ENCODE results near the gene COPS8. TPM values are rescaled to one million over a fixed set of nuclear protein-coding genes. Genes with fewer than 3 reads are reported as not detected.

COPS8 gene
- total RNA-seq, 1 donor from 2014 or later = 67.5 TPM

GRCh38 chr2:237124820-237125219, 39.1 kb downstream of the COPS8 start:
- no peaks in the 10 kb centered on the region for H3K36me3 Mint-ChIP-seq (ENCODE audit: low read depth)
- no peak overlapping the region for H3K27ac Mint-ChIP-seq
- no peak for DNase-seq

GRCh38 chr2:237125967-237126366, 40.3 kb downstream of the COPS8 start:
- Mint-ChIP-seq H3K27me3 (no peaks in the 10 kb centered on the region), H3K4me1 (peaks cover 3% of the 10 kb centered on the region), H3K27ac (no peak overlapping the region), H3K36me3 (ENCODE audit: low read depth) (no peaks in the 10 kb centered on the region), H3K4me3 (no peak overlapping the region), H3K9me3 (no peaks in the 10 kb centered on the region)
- no peak for DNase-seq
- intact Hi-C loops (cut with micrococcal nuclease) = no loop called here

More at GRCh38 chr2:237124820-237125219, 39.1 kb downstream of the COPS8 start:
- intact Hi-C loops (cut with micrococcal nuclease) = no loop called here
- H3K27me3 Mint-ChIP-seq = no peaks in the 10 kb centered on the region
- H3K4me3 Mint-ChIP-seq = no peak overlapping the region
- no peaks in the 10 kb centered on the region for H3K9me3 Mint-ChIP-seq
- H3K4me1 Mint-ChIP-seq = peaks cover 3% of the 10 kb centered on the region

GRCh38 chr2:237126519-237127174, 41.0 kb downstream of the COPS8 start:
- Mint-ChIP-seq H3K27me3 (no peaks in the 10 kb centered on the region), H3K9me3 (no peaks in the 10 kb centered on the region), H3K4me1 (peaks cover 3% of the 10 kb centered on the region), H3K36me3 (ENCODE audit: low read depth) (no peaks in the 10 kb centered on the region), H3K4me3 (no peak overlapping the region), H3K27ac (no peak overlapping the region)
- DNase-seq = no peak
- intact Hi-C loops (cut with micrococcal nuclease) = no loop called here

- intact Hi-C loops (cut with micrococcal nuclease) = no loop called here
- H3K4me1 Mint-ChIP-seq = no peaks in the 10 kb centered on the region
- H3K4me3 Mint-ChIP-seq = no peak overlapping the region
- H3K9me3 Mint-ChIP-seq = no peaks in the 10 kb centered on the region
- no peaks in the 10 kb centered on the region for H3K36me3 Mint-ChIP-seq (ENCODE audit: low read depth)
- H3K27me3 Mint-ChIP-seq = no peaks in the 10 kb centered on the region
- no peak overlapping the region for H3K27ac Mint-ChIP-seq
- peak; percentile 56 for DNase-seq
Observed at GRCh38 chr2:237128026-237128703, 42.5 kb downstream of the COPS8 start.

GRCh38 chr2:237128845-237129592, 43.3 kb downstream of the COPS8 start:
- no peaks in the 10 kb centered on the region for H3K4me1 Mint-ChIP-seq
- peak; percentile 23 for DNase-seq
- H3K27ac Mint-ChIP-seq = no peak overlapping the region
- H3K9me3 Mint-ChIP-seq = no peaks in the 10 kb centered on the region
- intact Hi-C loops (cut with micrococcal nuclease) = no loop called here
- no peaks in the 10 kb centered on the region for H3K27me3 Mint-ChIP-seq
- no peaks in the 10 kb centered on the region for H3K36me3 Mint-ChIP-seq (ENCODE audit: low read depth)
- H3K4me3 Mint-ChIP-seq = no peak overlapping the region

- no peaks in the 10 kb centered on the region for H3K36me3 Mint-ChIP-seq (ENCODE audit: low read depth)
- no peak overlapping the region for H3K27ac Mint-ChIP-seq
- no peaks in the 10 kb centered on the region for H3K27me3 Mint-ChIP-seq
- no peaks in the 10 kb centered on the region for H3K4me1 Mint-ChIP-seq
- H3K9me3 Mint-ChIP-seq = no peaks in the 10 kb centered on the region
- no peak overlapping the region for H3K4me3 Mint-ChIP-seq
- peak; percentile 34 for DNase-seq
- intact Hi-C loops (cut with micrococcal nuclease) = no loop called here
Observed at GRCh38 chr2:237129625-237130263, 44.1 kb downstream of the COPS8 start.

GRCh38 chr2:237130562-237131421, 45.1 kb downstream of the COPS8 start:
- H3K27me3 Mint-ChIP-seq = no peaks in the 10 kb centered on the region
- no peak overlapping the region for H3K27ac Mint-ChIP-seq
- no peaks in the 10 kb centered on the region for H3K36me3 Mint-ChIP-seq (ENCODE audit: low read depth)
- H3K9me3 Mint-ChIP-seq = no peaks in the 10 kb centered on the region
- peak; percentile 19 for DNase-seq
- H3K4me1 Mint-ChIP-seq = no peaks in the 10 kb centered on the region
- intact Hi-C loops (cut with micrococcal nuclease) = no loop called here
- H3K4me3 Mint-ChIP-seq = no peak overlapping the region

GRCh38 chr2:237131749-237132533, 46.3 kb downstream of the COPS8 start:
- DNase-seq = peak; percentile 36
- intact Hi-C loops (cut with micrococcal nuclease) = no loop called here
- H3K4me3 Mint-ChIP-seq = no peak overlapping the region
- no peaks in the 10 kb centered on the region for H3K4me1 Mint-ChIP-seq
- H3K36me3 Mint-ChIP-seq (ENCODE audit: low read depth) = no peaks in the 10 kb centered on the region
- no peaks in the 10 kb centered on the region for H3K27me3 Mint-ChIP-seq
- H3K9me3 Mint-ChIP-seq = no peaks in the 10 kb centered on the region
- no peak overlapping the region for H3K27ac Mint-ChIP-seq

- no peaks in the 10 kb centered on the region for H3K9me3 Mint-ChIP-seq
- H3K27ac Mint-ChIP-seq = no peak overlapping the region
- intact Hi-C loops (cut with micrococcal nuclease) = no loop called here
- H3K4me3 Mint-ChIP-seq = no peak overlapping the region
- H3K36me3 Mint-ChIP-seq (ENCODE audit: low read depth) = no peaks in the 10 kb centered on the region
- no peaks in the 10 kb centered on the region for H3K4me1 Mint-ChIP-seq
- DNase-seq = peak; percentile 55
- no peaks in the 10 kb centered on the region for H3K27me3 Mint-ChIP-seq
Observed at GRCh38 chr2:237132799-237133198, 47.1 kb downstream of the COPS8 start.

GRCh38 chr2:237134321-237135230, 48.9 kb downstream of the COPS8 start:
- peaks cover 5% of the 10 kb centered on the region for H3K9me3 Mint-ChIP-seq
- H3K27me3 Mint-ChIP-seq = no peaks in the 10 kb centered on the region
- H3K27ac Mint-ChIP-seq = no peak overlapping the region
- intact Hi-C loops (cut with micrococcal nuclease) = no loop called here
- DNase-seq = no peak
- no peak overlapping the region for H3K4me3 Mint-ChIP-seq
- H3K36me3 Mint-ChIP-seq (ENCODE audit: low read depth) = no peaks in the 10 kb centered on the region
- H3K4me1 Mint-ChIP-seq = no peaks in the 10 kb centered on the region

- no peak for DNase-seq
- H3K4me1 Mint-ChIP-seq = no peaks in the 10 kb centered on the region
- H3K27me3 Mint-ChIP-seq = no peaks in the 10 kb centered on the region
- H3K27ac Mint-ChIP-seq = no peak overlapping the region
- no peak overlapping the region for H3K4me3 Mint-ChIP-seq
- peaks cover 5% of the 10 kb centered on the region for H3K9me3 Mint-ChIP-seq
- intact Hi-C loops (cut with micrococcal nuclease) = no loop called here
- H3K36me3 Mint-ChIP-seq (ENCODE audit: low read depth) = no peaks in the 10 kb centered on the region
Observed at GRCh38 chr2:237136824-237137223, 51.1 kb downstream of the COPS8 start.
